ENCODE data around the gene SSR3. TPM values are rescaled to one million over a fixed set of nuclear protein-coding genes. Genes with fewer than 3 reads are reported as not detected.

SSR3 gene
- total and polyA plus RNA-seq, 9 donors = 53.4 to 303 (median 160) TPM

DNA sequence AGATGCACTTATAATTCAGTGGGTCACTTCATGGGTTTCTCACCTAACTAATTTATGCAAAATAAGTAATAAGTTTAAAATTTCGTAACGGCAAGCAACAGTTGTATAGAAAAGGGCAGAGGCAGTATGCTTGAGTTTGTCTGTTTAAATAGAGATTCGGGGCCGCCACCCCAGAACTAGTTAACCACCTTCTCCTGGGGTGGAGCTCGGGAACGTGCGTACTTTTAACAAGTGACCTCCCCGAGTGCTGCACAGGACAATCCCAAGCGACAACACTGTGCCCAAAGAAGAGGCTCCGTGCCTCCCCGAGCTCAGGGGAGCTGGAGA is 439 bp downstream of the SSR3 start:
- peaks cover 12% of the 10 kb centered on the region for H3K4me1 ChIP-seq (ENCODE audit: insufficient read depth)
- TF ChIP-seq EP300 (IDR thresholded peaks at IDR 0.05) (no peak), POLR2A (IDR thresholded peaks at IDR 0.05) (no peak)
- TF ChIP-seq, protein P1, sequence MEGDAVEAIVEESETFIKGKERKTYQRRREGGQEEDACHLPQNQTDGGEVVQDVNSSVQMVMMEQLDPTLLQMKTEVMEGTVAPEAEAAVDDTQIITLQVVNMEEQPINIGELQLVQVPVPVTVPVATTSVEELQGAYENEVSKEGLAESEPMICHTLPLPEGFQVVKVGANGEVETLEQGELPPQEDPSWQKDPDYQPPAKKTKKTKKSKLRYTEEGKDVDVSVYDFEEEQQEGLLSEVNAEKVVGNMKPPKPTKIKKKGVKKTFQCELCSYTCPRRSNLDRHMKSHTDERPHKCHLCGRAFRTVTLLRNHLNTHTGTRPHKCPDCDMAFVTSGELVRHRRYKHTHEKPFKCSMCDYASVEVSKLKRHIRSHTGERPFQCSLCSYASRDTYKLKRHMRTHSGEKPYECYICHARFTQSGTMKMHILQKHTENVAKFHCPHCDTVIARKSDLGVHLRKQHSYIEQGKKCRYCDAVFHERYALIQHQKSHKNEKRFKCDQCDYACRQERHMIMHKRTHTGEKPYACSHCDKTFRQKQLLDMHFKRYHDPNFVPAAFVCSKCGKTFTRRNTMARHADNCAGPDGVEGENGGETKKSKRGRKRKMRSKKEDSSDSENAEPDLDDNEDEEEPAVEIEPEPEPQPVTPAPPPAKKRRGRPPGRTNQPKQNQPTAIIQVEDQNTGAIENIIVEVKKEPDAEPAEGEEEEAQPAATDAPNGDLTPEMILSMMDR (IDR thresholded peaks at IDR 0.05) = no peak

DNA sequence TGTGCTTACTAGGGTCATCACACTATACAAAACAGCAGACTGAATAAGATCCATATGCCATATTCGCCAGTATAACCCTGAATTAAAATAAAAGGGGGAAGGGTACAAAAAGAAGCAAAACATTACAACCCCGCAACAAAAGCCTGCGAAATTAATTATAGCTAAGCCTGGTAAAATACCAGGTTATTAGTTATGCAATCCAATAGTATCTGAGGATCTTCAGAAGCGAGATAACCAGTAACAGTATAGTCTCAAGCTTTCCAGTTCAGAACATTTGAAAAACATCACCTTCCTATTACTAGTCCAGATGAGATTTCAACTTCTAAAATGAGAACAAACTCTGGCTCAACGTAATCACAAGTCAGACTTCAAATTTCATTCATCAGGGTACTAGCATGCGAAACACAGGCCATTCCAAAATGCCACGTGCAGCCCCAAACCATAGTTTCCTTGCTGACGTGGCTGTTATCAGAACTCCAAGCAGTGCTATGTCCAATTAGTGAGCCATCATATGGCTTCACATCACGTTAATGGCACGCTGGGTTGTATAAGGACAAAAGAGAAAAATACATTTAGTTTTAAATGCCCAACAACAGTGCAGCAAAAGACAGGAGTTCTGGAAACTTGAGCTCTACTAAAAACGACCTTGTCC is 1.1 kb downstream of the SSR3 start:
- no peak overlapping the region for H3K27ac ChIP-seq
- peaks cover 12% of the 10 kb centered on the region for H3K4me1 ChIP-seq (ENCODE audit: insufficient read depth)
- no peaks in the 10 kb centered on the region for H3K36me3 ChIP-seq
- TF ChIP-seq, protein P1 (IDR thresholded peaks at IDR 0.05) = no peak
- TF ChIP-seq EP300 (IDR thresholded peaks at IDR 0.05) (no peak), POLR2A (IDR thresholded peaks at IDR 0.05) (no peak)
- WGBS, 3 donors = 20 to 25% (median 22%) methylated on average over 11 of the region's 11 CpGs
- intact Hi-C loops (cut with DNase I) = loop anchor here in 2 of 4 donors (5.0 to 10.0 kb wide), 2 partner anchors 118 to 531 kb away; partner anchors contain the start of gene TIPARP (in 2 of the 2)
- no peak for DNase-seq
- no peaks in the 10 kb centered on the region for H3K27me3 ChIP-seq
- H3K9me3 ChIP-seq = no peaks in the 10 kb centered on the region
- H3K4me3 ChIP-seq = peak overlapping the region; percentile 96

More for the DNA sequence above, 439 bp downstream of the SSR3 start:
- Histone ChIP-seq H3K9me3 (no peaks in the 10 kb centered on the region), H3K27me3 (no peaks in the 10 kb centered on the region), H3K36me3 (no peaks in the 10 kb centered on the region), H3K27ac (peak overlapping the region; percentile 41 to 66), H3K4me3 (peak overlapping the region; percentile 96)
- WGBS, 3 donors = 0 to 1% (median 1%) methylated on average over 11 of the region's 11 CpGs
- DNase-seq = no peak
- intact Hi-C loops (cut with DNase I) = loop anchor here in 2 of 4 donors (5.0 to 10.0 kb wide), 2 partner anchors 118 to 530 kb away; partner anchors contain the start of gene TIPARP (in 2 of the 2)

DNA sequence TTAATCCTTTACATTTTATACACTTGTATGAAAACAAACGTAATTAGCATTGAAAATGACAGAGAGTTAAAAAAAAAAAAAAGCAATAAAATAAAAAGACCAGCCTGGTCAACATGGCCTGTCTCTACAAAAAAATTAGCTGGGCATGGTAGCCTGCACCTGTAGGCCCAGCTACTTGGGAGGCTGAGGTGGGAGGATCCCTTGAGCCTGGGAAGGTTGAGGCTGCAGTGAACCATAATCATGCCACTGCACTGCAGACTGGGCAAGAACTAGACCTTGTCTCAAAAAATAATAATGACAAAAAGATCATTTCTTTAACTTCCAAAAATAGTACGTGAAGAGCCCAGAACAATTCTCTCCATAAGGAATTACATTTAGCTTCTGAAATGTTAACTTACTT is 1.9 kb downstream of the SSR3 start:
- intact Hi-C loops (cut with DNase I) = loop anchor here in 2 of 4 donors (5.0 to 10.0 kb wide), 2 partner anchors 119 to 532 kb away; partner anchors contain the start of gene TIPARP (in 2 of the 2)
- no peaks in the 10 kb centered on the region for H3K27me3 ChIP-seq
- H3K4me3 ChIP-seq = no peak overlapping the region
- no peak for DNase-seq
- TF ChIP-seq EP300 (IDR thresholded peaks at IDR 0.05) = no peak
- TF ChIP-seq, protein P1 (IDR thresholded peaks at IDR 0.05) = no peak
- no peak for TF ChIP-seq POLR2A (IDR thresholded peaks at IDR 0.05)
- WGBS, 3 donors = 63 to 83% (median 63%) methylated on average over 2 of the region's 2 CpGs
- H3K36me3 ChIP-seq = no peaks in the 10 kb centered on the region
- peaks cover 12% of the 10 kb centered on the region for H3K4me1 ChIP-seq (ENCODE audit: insufficient read depth)
- no peaks in the 10 kb centered on the region for H3K9me3 ChIP-seq
- H3K27ac ChIP-seq = no peak overlapping the region

DNA sequence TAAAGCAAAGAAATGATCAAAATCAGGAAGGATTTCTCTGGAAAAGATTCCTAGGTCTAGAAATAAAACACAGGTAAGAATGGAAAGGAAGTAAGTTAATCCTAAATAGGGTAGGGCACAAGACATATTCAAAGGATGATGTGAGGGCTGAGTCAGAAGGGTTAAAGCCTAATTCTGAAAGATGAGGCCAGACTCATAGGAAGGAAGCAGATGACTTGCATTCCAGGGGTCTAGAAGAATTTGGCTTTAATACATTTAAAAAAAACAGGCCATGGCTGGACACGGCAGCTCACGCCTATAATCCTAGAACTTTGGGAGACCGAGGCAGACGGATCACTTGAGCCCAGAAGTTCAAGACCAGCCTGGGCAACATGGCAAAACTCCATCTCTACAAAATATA is 3.2 kb downstream of the SSR3 start:
- Histone ChIP-seq H3K27ac (no peak overlapping the region), H3K4me1 (ENCODE audit: insufficient read depth) (peaks cover 13% of the 10 kb centered on the region), H3K9me3 (no peaks in the 10 kb centered on the region), H3K4me3 (no peak overlapping the region), H3K27me3 (no peaks in the 10 kb centered on the region), H3K36me3 (no peaks in the 10 kb centered on the region)
- whole genome bisulfite sequencing, 3 donors = 52 to 60% (median 57%) methylated on average over 4 of the region's 4 CpGs
- intact Hi-C loops (cut with DNase I) = loop anchor here in 2 of 4 donors (5.0 to 10.0 kb wide), 2 partner anchors 121 to 533 kb away; partner anchors contain the start of gene TIPARP (in 2 of the 2)
- TF ChIP-seq, protein P1 (IDR thresholded peaks at IDR 0.05) = no peak
- TF ChIP-seq POLR2A (IDR thresholded peaks at IDR 0.05) = no peak
- DNase-seq = no peak

All from ovary (tissue), 9 donors.